ENCODE data around the gene PLSCR5. TPM values are rescaled to one million over a fixed set of nuclear protein-coding genes. Genes with fewer than 3 reads are reported as not detected.

The PLSCR5 gene
- total and polyA plus RNA-seq, 2 experiments from 2014 or later: not detected

- Histone ChIP-seq H3K79me2 (replicated peaks; ENCODE audit: insufficient read depth) (no peaks in the 10 kb centered on the region), H3K27ac (ENCODE audit: low read depth) (no peak overlapping the region), H3K4me2 (no peak overlapping the region), H3K9me2 (ENCODE audit: insufficient read depth) (peaks cover 13% of the 10 kb centered on the region; the same call in 1 of the 2 replicates), H3K4me1 (ENCODE audit: insufficient read depth) (peaks cover 5% of the 10 kb centered on the region; the same call in 1 of the 2 replicates), H3K4me3 (no peak overlapping the region), H4K20me1 (replicated peaks; ENCODE audit: insufficient read depth) (no peaks in the 10 kb centered on the region), H3K27me3 (ENCODE audit: insufficient read depth) (no peaks in the 10 kb centered on the region), H2AFZ (no peak overlapping the region), H3K36me3 (ENCODE audit: insufficient read depth) (peaks cover 6% of the 10 kb centered on the region; the same call in 1 of the 2 replicates), H3F3A (replicated peaks; ENCODE audit: low read depth) (no peaks in the 10 kb centered on the region)
- DNase-seq (ENCODE audit: low spot score) (no peak), ATAC-seq (no peak)
- no peak overlapping the region for H3K4me3 Mint-ChIP-seq
- peaks cover 4% of the 10 kb centered on the region; the same call in 2 of the 3 replicates for H3K4me1 Mint-ChIP-seq
- TF ChIP-seq NANOG (IDR thresholded peaks at IDR 0.05; ENCODE audit: borderline replicate concordance) (no peak), ZNF462 (CRISPR knock-in tag; IDR thresholded peaks at IDR 0.05) (no peak), ETS1 (IDR thresholded peaks at IDR 0.05) (no peak), EZH2phosphoT487 (IDR thresholded peaks at IDR 0.05; ENCODE audit: unreplicated experiment) (no peak), EZH2 (IDR thresholded peaks at IDR 0.05; ENCODE audit: low read depth, unreplicated experiment) (no peak), ZNF114 (CRISPR knock-in tag; IDR thresholded peaks at IDR 0.05) (no peak), CTCF (conservative IDR thresholded peaks at IDR 0.05; ENCODE audit: low read depth in 2 of 2) (no peak), STAT1 (IDR thresholded peaks at IDR 0.05; ENCODE audit: unreplicated experiment) (no peak)
- no peak overlapping the region for H3K27ac Mint-ChIP-seq
- peaks cover 9% of the 10 kb centered on the region; the same call in 2 of the 3 replicates for H3K9me3 Mint-ChIP-seq
- peaks cover 6% of the 10 kb centered on the region for H3K27me3 Mint-ChIP-seq (ENCODE audit: insufficient read depth, low read depth, poor library complexity)
- peaks cover 6% of the 10 kb centered on the region; the same call in 2 of the 3 replicates for H3K36me3 Mint-ChIP-seq (ENCODE audit: low read depth)
Measured at GRCh38 chr3:146557745-146558144, 47.4 kb downstream of the PLSCR5 start.

Data from GM23338 (cell line).